GM23338 (cell line): Measurements from ENCODE around the gene XPR1. TPM values are rescaled to one million over a fixed set of nuclear protein-coding genes. Genes with fewer than 3 reads are reported as not detected.

ENCODE experiments used
- ATAC-seq: fragments of 200-7000 bp; cut with Tn5 transposase; 3 replicates; pipeline ENCODE4 v1.9.1; 2020
- DNase-seq: peaks from one replicate; pipeline ENCODE4 v3.0.0-alpha.2; 2015; ENCODE audit warnings: low spot score
- H2AFZ ChIP-seq: fragments of 200-600 bp; sonication (generic); 2 replicates; pipeline ENCODE4 v1.8.0; 2016; ENCODE audit warnings: antibody characterized with exemption, mild to moderate bottlenecking, moderate library complexity
- H3F3A ChIP-seq: fragments of 200-600 bp; sonication (generic); replicated peaks from 2 replicates; pipeline ENCODE4 v1.8.0; 2017; ENCODE audit warnings: antibody characterized with exemption, mixed run types, low read depth
- H3K27ac ChIP-seq: fragments of 200-600 bp; sonication (generic); 2 replicates; pipeline ENCODE4 v1.6.1; 2016; ENCODE audit warnings: low read depth
- H3K27me3 ChIP-seq: fragments of 200-600 bp; sonication (generic); 2 replicates; pipeline ENCODE4 v1.8.0; 2016; ENCODE audit warnings: mild to moderate bottlenecking, mixed run types, moderate library complexity; ENCODE audit not compliant: insufficient read depth
- H3K36me3 ChIP-seq: fragments of 200-600 bp; sonication (generic); 2 replicates; pipeline ENCODE4 v1.8.0; 2016; ENCODE audit warnings: mild to moderate bottlenecking; ENCODE audit not compliant: insufficient read depth
- H3K4me1 ChIP-seq: fragments of 200-600 bp; sonication (generic); 2 replicates; pipeline ENCODE4 v1.8.0; 2016; ENCODE audit warnings: mild to moderate bottlenecking, moderate library complexity; ENCODE audit not compliant: insufficient read depth
- H3K4me2 ChIP-seq: fragments of 200-600 bp; sonication (generic); 2 replicates; pipeline ENCODE4 v1.7.1; 2017; ENCODE audit warnings: mixed run types
- H3K4me3 ChIP-seq: fragments of 200-600 bp; sonication (generic); 2 replicates; pipeline ENCODE4 v1.6.1; 2016; ENCODE audit warnings: mixed run types
- H3K79me2 ChIP-seq: fragments of 200-600 bp; sonication (generic); replicated peaks from 2 replicates; pipeline ENCODE4 v1.8.0; 2017; ENCODE audit warnings: mild to moderate bottlenecking; ENCODE audit not compliant: insufficient read depth
- H3K9me2 ChIP-seq: fragments of 200-600 bp; sonication (generic); 2 replicates; pipeline ENCODE4 v1.8.0; 2017; ENCODE audit not compliant: insufficient read depth
- H4K20me1 ChIP-seq: fragments of 200-600 bp; sonication (generic); replicated peaks from 2 replicates; pipeline ENCODE4 v1.8.0; 2017; ENCODE audit warnings: mild to moderate bottlenecking; ENCODE audit not compliant: insufficient read depth
- H3K27ac Mint-ChIP-seq: 2 replicates; pipeline ENCODE4 v1.8.0; 2020; ENCODE audit warnings: inconsistent platforms, mild to moderate bottlenecking, moderate library complexity, mixed read lengths
- H3K27me3 Mint-ChIP-seq: 3 replicates; pipeline ENCODE4 v1.8.0; 2022; ENCODE audit warnings: low read depth, mild to moderate bottlenecking, moderate library complexity, mixed read lengths, inconsistent platforms; ENCODE audit not compliant: insufficient read depth, poor library complexity
- H3K36me3 Mint-ChIP-seq: 3 replicates; pipeline ENCODE4 v1.8.0; 2021; ENCODE audit warnings: low read depth, mild to moderate bottlenecking, inconsistent platforms, moderate library complexity, mixed read lengths
- H3K4me1 Mint-ChIP-seq: 3 replicates; pipeline ENCODE4 v1.8.0; 2020; ENCODE audit warnings: mild to moderate bottlenecking, inconsistent platforms, mixed read lengths
- H3K4me3 Mint-ChIP-seq: 3 replicates; pipeline ENCODE4 v1.8.0; 2021; ENCODE audit warnings: moderate library complexity, mild to moderate bottlenecking, inconsistent platforms, mixed read lengths
- H3K9me3 Mint-ChIP-seq: 3 replicates; pipeline ENCODE4 v1.8.0; 2020; ENCODE audit warnings: moderate library complexity, mild to moderate bottlenecking, inconsistent platforms, mixed read lengths
- ETS1 ChIP-seq: IDR thresholded peaks from 2 replicates; pipeline ENCODE4 v1.6.1; 2016; ENCODE audit warnings: antibody characterized with exemption
- EZH2 ChIP-seq: fragments of 200-600 bp; sonication (generic); IDR thresholded peaks from one replicate; pipeline ENCODE4 v1.8.0; 2017; ENCODE audit warnings: antibody characterized with exemption, mild to moderate bottlenecking, low read depth; ENCODE audit not compliant: unreplicated experiment
- EZH2phosphoT487 ChIP-seq: fragments of 200-600 bp; sonication (generic); IDR thresholded peaks from one replicate; pipeline ENCODE4 v1.8.1; 2018; ENCODE audit warnings: antibody characterized with exemption; ENCODE audit not compliant: unreplicated experiment
- JUNB ChIP-seq: IDR thresholded peaks from one replicate; pipeline ENCODE4 v1.6.1; 2016; ENCODE audit warnings: antibody characterized with exemption; ENCODE audit not compliant: unreplicated experiment
- ZNF462 ChIP-seq: fragments of 250-450 bp; sonication (Bioruptor Pico); IDR thresholded peaks from 2 replicates; pipeline ENCODE4 v1.5.0; 2020; ENCODE audit warnings: mild to moderate bottlenecking, moderate library complexity
- polyA plus RNA-seq: library from polyadenylated mRNA; unstranded; fragments of >200 nt; fragmentation: Nextera tagmentation; extraction: Ambion mirVana; gene quantifications from 2 replicates; pipeline ENCODE4 v1.2.1, GENCODE V29; 2016
- total RNA-seq: library from RNA; depleted of rRNA; stranded (reverse); fragments of >200 nt; shearing (Covaris generic); gene quantifications from 2 replicates; pipeline ENCODE4 v1.2.3, GENCODE V29; 2014
- TF ChIP-seq, protein P1 (sequence below): IDR thresholded peaks from one replicate; pipeline ENCODE4 v1.6.1; 2018; ENCODE audit warnings: antibody characterized with exemption; ENCODE audit not compliant: unreplicated experiment

XPR1 gene
- total and polyA plus RNA-seq, 2 experiments from 2014 or later = 9.3 to 38.1 TPM

- no peak for ATAC-seq
- Mint-ChIP-seq H3K36me3 (no peaks in the 10 kb centered on the region; the same call in 2 of the 3 replicates), H3K27me3 (peaks cover 23% of the 10 kb centered on the region), H3K4me3 (no peak overlapping the region), H3K4me1 (peaks cover 35% of the 10 kb centered on the region), H3K9me3 (no peaks in the 10 kb centered on the region), H3K27ac (no peak overlapping the region)
- TF ChIP-seq EZH2 (no peak), EZH2phosphoT487 (no peak)
- TF ChIP-seq, protein P1, sequence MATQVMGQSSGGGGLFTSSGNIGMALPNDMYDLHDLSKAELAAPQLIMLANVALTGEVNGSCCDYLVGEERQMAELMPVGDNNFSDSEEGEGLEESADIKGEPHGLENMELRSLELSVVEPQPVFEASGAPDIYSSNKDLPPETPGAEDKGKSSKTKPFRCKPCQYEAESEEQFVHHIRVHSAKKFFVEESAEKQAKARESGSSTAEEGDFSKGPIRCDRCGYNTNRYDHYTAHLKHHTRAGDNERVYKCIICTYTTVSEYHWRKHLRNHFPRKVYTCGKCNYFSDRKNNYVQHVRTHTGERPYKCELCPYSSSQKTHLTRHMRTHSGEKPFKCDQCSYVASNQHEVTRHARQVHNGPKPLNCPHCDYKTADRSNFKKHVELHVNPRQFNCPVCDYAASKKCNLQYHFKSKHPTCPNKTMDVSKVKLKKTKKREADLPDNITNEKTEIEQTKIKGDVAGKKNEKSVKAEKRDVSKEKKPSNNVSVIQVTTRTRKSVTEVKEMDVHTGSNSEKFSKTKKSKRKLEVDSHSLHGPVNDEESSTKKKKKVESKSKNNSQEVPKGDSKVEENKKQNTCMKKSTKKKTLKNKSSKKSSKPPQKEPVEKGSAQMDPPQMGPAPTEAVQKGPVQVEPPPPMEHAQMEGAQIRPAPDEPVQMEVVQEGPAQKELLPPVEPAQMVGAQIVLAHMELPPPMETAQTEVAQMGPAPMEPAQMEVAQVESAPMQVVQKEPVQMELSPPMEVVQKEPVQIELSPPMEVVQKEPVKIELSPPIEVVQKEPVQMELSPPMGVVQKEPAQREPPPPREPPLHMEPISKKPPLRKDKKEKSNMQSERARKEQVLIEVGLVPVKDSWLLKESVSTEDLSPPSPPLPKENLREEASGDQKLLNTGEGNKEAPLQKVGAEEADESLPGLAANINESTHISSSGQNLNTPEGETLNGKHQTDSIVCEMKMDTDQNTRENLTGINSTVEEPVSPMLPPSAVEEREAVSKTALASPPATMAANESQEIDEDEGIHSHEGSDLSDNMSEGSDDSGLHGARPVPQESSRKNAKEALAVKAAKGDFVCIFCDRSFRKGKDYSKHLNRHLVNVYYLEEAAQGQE = no peak
- H3K4me1 ChIP-seq = no peaks in the 10 kb centered on the region
- DNase-seq = no peak
- H3F3A ChIP-seq = no peaks in the 10 kb centered on the region
- no peaks in the 10 kb centered on the region for H3K79me2 ChIP-seq
- no peaks in the 10 kb centered on the region for H4K20me1 ChIP-seq
- H3K27me3 ChIP-seq = peaks cover 29% of the 10 kb centered on the region
- H3K4me3 ChIP-seq = no peak overlapping the region
- H3K4me2 ChIP-seq = no peak overlapping the region
- H3K27ac ChIP-seq = no peak overlapping the region
- H3K9me2 ChIP-seq = no peaks in the 10 kb centered on the region
- H2AFZ ChIP-seq = no peak overlapping the region
- H3K36me3 ChIP-seq = no peaks in the 10 kb centered on the region
Observed at GRCh38 chr1:180916012-180916770, 284.4 kb downstream of the XPR1 start.

GRCh38 chr1:180916771-180917170 lies 284.9 kb downstream of the XPR1 start:
- Histone ChIP-seq H3K4me1 (peaks cover 5% of the 10 kb centered on the region), H3K9me2 (no peaks in the 10 kb centered on the region), H2AFZ (no peak overlapping the region), H4K20me1 (no peaks in the 10 kb centered on the region), H3K4me3 (no peak overlapping the region), H3K36me3 (no peaks in the 10 kb centered on the region), H3K79me2 (no peaks in the 10 kb centered on the region), H3K4me2 (no peak overlapping the region), H3F3A (no peaks in the 10 kb centered on the region), H3K27me3 (peaks cover 23% of the 10 kb centered on the region), H3K27ac (no peak overlapping the region)
- ATAC-seq = no peak
- Mint-ChIP-seq H3K4me1 (peaks cover 35% of the 10 kb centered on the region), H3K27ac (no peak overlapping the region), H3K27me3 (peaks cover 18% of the 10 kb centered on the region), H3K9me3 (no peaks in the 10 kb centered on the region), H3K4me3 (no peak overlapping the region), H3K36me3 (no peaks in the 10 kb centered on the region; the same call in 2 of the 3 replicates)
- no peak for DNase-seq
- TF ChIP-seq ZNF462 = no peak
- TF ChIP-seq ETS1 = no peak
- no peak for TF ChIP-seq JUNB
- TF ChIP-seq EZH2 = no peak
